H9 (cell line): ENCODE measurements around the gene FCF1. TPM values are rescaled to one million over a fixed set of nuclear protein-coding genes. Genes with fewer than 3 reads are reported as not detected.

ENCODE experiments used
- DNase-seq: peaks from one replicate; pipeline ENCODE4 v3.0.0-alpha.2; 2017
- H2AFZ ChIP-seq: one replicate; pipeline ENCODE4 v1.6.1; 2013; ENCODE audit warnings: mild to moderate bottlenecking, low read length, control low read depth, moderate library complexity
- H2AK5ac ChIP-seq: 2 replicates; pipeline ENCODE4 v1.6.1; 2013; ENCODE audit warnings: low read length, control low read depth, mixed read lengths; ENCODE audit not compliant: insufficient read length
- H2BK120ac ChIP-seq: one replicate; pipeline ENCODE4 v1.6.1; 2013; ENCODE audit warnings: low read depth, mild to moderate bottlenecking, low read length, control low read depth, inconsistent platforms; ENCODE audit not compliant: poor library complexity, severe bottlenecking
- H2BK12ac ChIP-seq: 2 replicates; pipeline ENCODE4 v1.6.1; 2013; ENCODE audit warnings: low read length, control low read depth, mixed read lengths, low read depth; ENCODE audit not compliant: insufficient read length
- H2BK15ac ChIP-seq: 2 replicates; pipeline ENCODE4 v1.6.1; 2013; ENCODE audit warnings: low read depth, low read length, control low read depth
- H2BK20ac ChIP-seq: one replicate; pipeline ENCODE4 v1.6.1; 2013; ENCODE audit warnings: low read depth, mild to moderate bottlenecking, low read length, control low read depth, inconsistent platforms; ENCODE audit not compliant: poor library complexity, severe bottlenecking
- H2BK5ac ChIP-seq: 2 replicates; pipeline ENCODE4 v1.6.1; 2013; ENCODE audit warnings: low read length, control low read depth, mixed read lengths; ENCODE audit not compliant: insufficient read length
- H3K14ac ChIP-seq: 2 replicates; pipeline ENCODE4 v1.6.1; 2013; ENCODE audit warnings: low read length, control low read depth; ENCODE audit not compliant: insufficient read depth
- H3K18ac ChIP-seq: 2 replicates; pipeline ENCODE4 v1.6.1; 2013; ENCODE audit warnings: low read depth, mild to moderate bottlenecking, mixed read lengths, low read length, control low read depth; ENCODE audit not compliant: insufficient read length
- H3K23ac ChIP-seq: 2 replicates; pipeline ENCODE4 v1.6.1; 2013; ENCODE audit warnings: low read length, control low read depth, mixed read lengths, low read depth; ENCODE audit not compliant: insufficient read length
- H3K23me2 ChIP-seq: 2 replicates; pipeline ENCODE4 v1.6.1; 2013; ENCODE audit warnings: low read depth, mild to moderate bottlenecking, mixed read lengths, low read length, control low read depth; ENCODE audit not compliant: insufficient read length, poor library complexity, severe bottlenecking
- H3K27ac ChIP-seq: 2 replicates; pipeline ENCODE4 v1.5.1; 2013; ENCODE audit warnings: low read length, control low read depth, mixed read lengths, low read depth; ENCODE audit not compliant: insufficient read length
- H3K27me3 ChIP-seq: 2 replicates; pipeline ENCODE4 v1.6.1; 2013; ENCODE audit warnings: low read length, control low read depth, inconsistent platforms; ENCODE audit not compliant: insufficient read depth
- H3K4ac ChIP-seq: 2 replicates; pipeline ENCODE4 v1.6.1; 2013; ENCODE audit warnings: low read depth, mild to moderate bottlenecking, control low read depth, inconsistent platforms, low read length, moderate library complexity
- H3K4me1 ChIP-seq: 2 replicates; pipeline ENCODE4 v1.6.1; 2013; ENCODE audit warnings: low read length, control low read depth, inconsistent platforms; ENCODE audit not compliant: insufficient read depth
- H3K4me2 ChIP-seq: 2 replicates; pipeline ENCODE4 v1.6.1; 2013; ENCODE audit warnings: low read length, control low read depth, mixed read lengths; ENCODE audit not compliant: insufficient read length, insufficient read depth
- H3K56ac ChIP-seq: 2 replicates; pipeline ENCODE4 v1.6.1; 2013; ENCODE audit warnings: low read depth, mild to moderate bottlenecking, mixed read lengths, low read length, control low read depth; ENCODE audit not compliant: insufficient read length
- H3K79me1 ChIP-seq: 2 replicates; pipeline ENCODE4 v1.6.1; 2013; ENCODE audit warnings: low read depth, mild to moderate bottlenecking, moderate library complexity, low read length, control low read depth, inconsistent platforms; ENCODE audit not compliant: insufficient read depth, poor library complexity, severe bottlenecking
- H3K79me2 ChIP-seq: 2 replicates; pipeline ENCODE4 v1.6.1; 2013; ENCODE audit warnings: low read length, control low read depth, inconsistent platforms; ENCODE audit not compliant: insufficient read depth
- H3K9ac ChIP-seq: 2 replicates; pipeline ENCODE4 v1.6.1; 2013; ENCODE audit warnings: low read length, control low read depth, mixed read lengths; ENCODE audit not compliant: insufficient read length; ENCODE audit errors: extremely low read depth
- H3K9me3 ChIP-seq: one replicate; pipeline ENCODE4 v1.6.1; 2013; ENCODE audit warnings: low read depth, low read length, inconsistent platforms; ENCODE audit not compliant: control insufficient read depth
- H3T11ph ChIP-seq: one replicate; pipeline ENCODE4 v1.6.1; 2013; ENCODE audit warnings: mild to moderate bottlenecking, low read length, control low read depth, inconsistent platforms
- H4K20me1 ChIP-seq: one replicate; pipeline ENCODE4 v1.6.1; 2013; ENCODE audit not compliant: control insufficient read depth, insufficient read length, insufficient read depth
- H4K5ac ChIP-seq: 2 replicates; pipeline ENCODE4 v1.6.1; 2013; ENCODE audit warnings: low read depth, mild to moderate bottlenecking, mixed read lengths, low read length, control low read depth; ENCODE audit not compliant: insufficient read length
- H4K8ac ChIP-seq: replicated peaks from 2 replicates; pipeline ENCODE4 v1.6.1; 2013; ENCODE audit warnings: low read length, control low read depth, mixed read lengths, low read depth; ENCODE audit not compliant: insufficient read length
- H4K91ac ChIP-seq: 2 replicates; pipeline ENCODE4 v1.6.1; 2013; ENCODE audit warnings: low read depth, mild to moderate bottlenecking, moderate library complexity, mixed read lengths, low read length, control low read depth; ENCODE audit not compliant: insufficient read length
- H3K27ac Mint-ChIP-seq, 3 experiments: 2 replicates in 2 of 3; 3 replicates in 1 of 3; pipeline ENCODE4 v1.8.0; 2020 to 2021; ENCODE audit warnings: mixed read lengths in 3 of 3, mild to moderate bottlenecking in 1 of 3, moderate library complexity in 1 of 3
- H3K27me3 Mint-ChIP-seq: 2 replicates; pipeline ENCODE4 v1.8.0; 2021; ENCODE audit warnings: low read depth, mild to moderate bottlenecking, moderate library complexity, mixed read lengths
- H3K36me3 Mint-ChIP-seq, 3 experiments: 2 replicates in 2 of 3; 3 replicates in 1 of 3; pipeline ENCODE4 v1.8.0; 2020 to 2021; ENCODE audit warnings: low read depth in 3 of 3, mixed read lengths in 3 of 3; ENCODE audit not compliant: insufficient read depth in 1 of 3
- H3K4me1 Mint-ChIP-seq, 2 experiments: 2 replicates each; pipeline ENCODE4 v1.8.0; 2020; ENCODE audit warnings: mixed read lengths in 2 of 2
- H3K4me3 Mint-ChIP-seq, 2 experiments: 2 replicates in 1 of 2; 3 replicates in 1 of 2; pipeline ENCODE4 v1.8.0; 2020 to 2021; ENCODE audit warnings: mild to moderate bottlenecking in 2 of 2, mixed read lengths in 2 of 2, moderate library complexity in 1 of 2
- H3K9me3 Mint-ChIP-seq, 2 experiments: 2 replicates in 1 of 2; 3 replicates in 1 of 2; pipeline ENCODE4 v1.8.0; 2020; ENCODE audit warnings: mild to moderate bottlenecking in 2 of 2, mixed read lengths in 2 of 2, moderate library complexity in 1 of 2
- WGBS: extraction: QIAGEN DNeasy Blood & Tissue Kit; methylation state at CpG from one replicate; pipeline ENCODE4 v1.1.7; 2013; ENCODE audit warnings: missing lambda C conversion rate, low lambda C conversion rate, mixed read lengths; ENCODE audit not compliant: insufficient read length; ENCODE audit errors: extremely low coverage; 5-methylcytosine and 5-hydroxymethylcytosine counted together
- total RNA-seq: library from RNA; stranded (reverse); gene quantifications from 2 replicates; pipeline ENCODE4 v1.2.1, GENCODE V29; 2021
- TF ChIP-seq, protein P1 (sequence below): fragments of 200-600 bp; sonication (generic); conservative IDR thresholded peaks from 3 replicates; pipeline ENCODE4 v1.8.0; 2021; ENCODE audit warnings: antibody characterized with exemption, mild to moderate bottlenecking

Gene FCF1
- total RNA-seq, 1 experiment from 2014 or later, result 87.7 TPM

DNA sequence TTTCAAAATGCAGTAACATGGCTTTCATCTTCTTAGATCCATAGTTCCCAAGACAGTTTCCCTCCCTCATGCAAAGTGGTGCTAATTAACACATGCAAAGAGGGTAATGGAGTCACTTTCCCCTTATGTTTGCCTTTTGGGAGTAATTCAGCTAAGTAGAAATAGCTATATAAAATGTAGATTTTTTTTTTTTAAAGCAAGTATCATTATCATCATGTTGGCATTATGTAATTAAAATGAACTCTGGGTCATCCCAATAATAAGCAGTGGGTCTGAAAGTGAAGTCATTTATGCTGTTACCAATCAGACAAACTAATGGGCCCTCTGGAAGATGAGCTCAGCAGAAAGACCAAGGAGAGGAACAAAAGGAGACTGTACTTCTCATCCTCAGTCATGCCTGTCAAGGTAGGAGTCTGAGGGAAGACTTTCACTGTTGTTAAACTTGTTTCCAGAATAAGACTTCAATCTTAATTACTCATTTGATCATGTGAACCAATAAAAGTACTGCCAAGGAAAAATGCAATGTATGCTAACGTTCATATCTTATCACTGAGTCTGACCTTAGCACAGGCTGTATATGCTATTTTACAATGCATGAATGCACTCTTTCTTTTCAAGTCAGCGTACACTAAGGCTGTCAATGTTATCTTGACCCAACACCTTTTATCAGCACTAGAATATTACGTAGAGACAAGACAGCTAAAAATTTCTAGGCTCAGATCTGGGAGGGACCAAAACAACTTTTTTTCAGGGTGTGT, 26.8 kb upstream of the FCF1 start:
- no CpG with 5 or more reads among the region's 3 CpGs for WGBS
- Histone ChIP-seq H3K4me2 (no peak overlapping the region), H2BK20ac (no peak overlapping the region), H3K4ac (no peak overlapping the region), H3K27me3 (no peaks in the 10 kb centered on the region), H2BK12ac (no peak overlapping the region), H4K5ac (no peak overlapping the region), H2AFZ (no peak overlapping the region), H3K56ac (no peak overlapping the region), H3K4me1 (peaks cover 2% of the 10 kb centered on the region), H4K20me1 (no peaks in the 10 kb centered on the region), H3K9me3 (no peaks in the 10 kb centered on the region), H3K23ac (no peak overlapping the region), H4K8ac (no peak overlapping the region), H3K18ac (no peak overlapping the region), H3K14ac (no peak overlapping the region), H3K79me2 (no peaks in the 10 kb centered on the region), H2BK15ac (no peak overlapping the region), H3K79me1 (no peaks in the 10 kb centered on the region), H3T11ph (no peak overlapping the region), H3K9ac (no peak overlapping the region), H4K91ac (no peak overlapping the region), H2BK5ac (no peak overlapping the region), H2AK5ac (no peak overlapping the region), H3K23me2 (no peaks in the 10 kb centered on the region), H2BK120ac (no peak overlapping the region), H3K27ac (no peak overlapping the region)
- TF ChIP-seq, protein P1, sequence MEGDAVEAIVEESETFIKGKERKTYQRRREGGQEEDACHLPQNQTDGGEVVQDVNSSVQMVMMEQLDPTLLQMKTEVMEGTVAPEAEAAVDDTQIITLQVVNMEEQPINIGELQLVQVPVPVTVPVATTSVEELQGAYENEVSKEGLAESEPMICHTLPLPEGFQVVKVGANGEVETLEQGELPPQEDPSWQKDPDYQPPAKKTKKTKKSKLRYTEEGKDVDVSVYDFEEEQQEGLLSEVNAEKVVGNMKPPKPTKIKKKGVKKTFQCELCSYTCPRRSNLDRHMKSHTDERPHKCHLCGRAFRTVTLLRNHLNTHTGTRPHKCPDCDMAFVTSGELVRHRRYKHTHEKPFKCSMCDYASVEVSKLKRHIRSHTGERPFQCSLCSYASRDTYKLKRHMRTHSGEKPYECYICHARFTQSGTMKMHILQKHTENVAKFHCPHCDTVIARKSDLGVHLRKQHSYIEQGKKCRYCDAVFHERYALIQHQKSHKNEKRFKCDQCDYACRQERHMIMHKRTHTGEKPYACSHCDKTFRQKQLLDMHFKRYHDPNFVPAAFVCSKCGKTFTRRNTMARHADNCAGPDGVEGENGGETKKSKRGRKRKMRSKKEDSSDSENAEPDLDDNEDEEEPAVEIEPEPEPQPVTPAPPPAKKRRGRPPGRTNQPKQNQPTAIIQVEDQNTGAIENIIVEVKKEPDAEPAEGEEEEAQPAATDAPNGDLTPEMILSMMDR, result no peak
- Mint-ChIP-seq H3K9me3 (no peaks in the 10 kb centered on the region), H3K36me3 (peaks cover 18 to 51% (median 46%) of the 10 kb centered on the region in 3 experiments), H3K27ac (0 out of 7 replicates have a peak overlapping the region, but pooled peaks of 1 of the 3 experiments have one; percentile 31), H3K27me3 (no peaks in the 10 kb centered on the region), H3K4me3 (no peak overlapping the region), H3K4me1 (peaks cover 10 to 12% of the 10 kb centered on the region in 2 experiments; a peak in 3 of 4 replicates)
- no peak for DNase-seq
